ENCODE data around the gene RNASEH1. TPM values are rescaled to one million over a fixed set of nuclear protein-coding genes. Genes with fewer than 3 reads are reported as not detected.

The RNASEH1 gene
- total RNA-seq, 4 donors from 2014 or later: 28.1 to 46.2 (median 34.0) TPM

GRCh38 chr2:3539836-3540235 lies 18.3 kb downstream of the RNASEH1 start:
- no peak overlapping the region for H3K4me3 ChIP-seq
- H3K27me3 ChIP-seq: no peaks in the 10 kb centered on the region
- H3K4me1 ChIP-seq: peaks cover 0 to 25% (median 6%) of the 10 kb centered on the region in 3 donors
- H3K36me3 ChIP-seq: peaks cover 0 to 58% of the 10 kb centered on the region in 2 donors
- no peaks in the 10 kb centered on the region for H3K9me3 ChIP-seq
- H3K27ac ChIP-seq: no peak overlapping the region
- no peak for ATAC-seq
- TF ChIP-seq POLR2AphosphoS5 (IDR thresholded peaks at IDR 0.05) (no peak), POLR2A (IDR thresholded peaks at IDR 0.05) (no peak), CTCF (IDR thresholded peaks at IDR 0.05) (no peak), EP300 (IDR thresholded peaks at IDR 0.05) (no peak)
- WGBS, 2 donors (ENCODE audit: low coverage in 1 of 2): 74 to 85% methylated on average over 2 to 6 of the region's 9 CpGs

- Histone ChIP-seq H3K4me3 (peak overlapping the region; percentile 22 to 46), H3K36me3 (peaks cover 0 to 44% of the 10 kb centered on the region in 2 donors), H3K27me3 (no peaks in the 10 kb centered on the region), H3K4me1 (peaks cover 0 to 50% (median 6%) of the 10 kb centered on the region in 3 donors), H3K9me3 (no peaks in the 10 kb centered on the region), H3K27ac (peak overlapping the region; percentile 78 to 94 (median 92))
- peak; percentile 54 for ATAC-seq
- WGBS, 2 donors (ENCODE audit: low coverage in 1 of 2): 67 to 75% methylated on average over 4 to 9 of the region's 16 CpGs
- TF ChIP-seq POLR2A (IDR thresholded peaks at IDR 0.05) (no peak), EP300 (IDR thresholded peaks at IDR 0.05) (no peak), POLR2AphosphoS5 (IDR thresholded peaks at IDR 0.05) (no peak), CTCF (IDR thresholded peaks at IDR 0.05) (peak in 3 of 4 experiments; percentile 52 to 65 (median 56))
Measured at GRCh38 chr2:3536682-3537632, 21.2 kb downstream of the RNASEH1 start.

GRCh38 chr2:3535794-3536681 lies 22.1 kb downstream of the RNASEH1 start:
- peak in 2 of 4 experiments; percentile 27 to 38 for TF ChIP-seq CTCF (IDR thresholded peaks at IDR 0.05)
- no peak for TF ChIP-seq POLR2AphosphoS5 (IDR thresholded peaks at IDR 0.05)
- peak in 1 of 2 donors; percentile 21 for TF ChIP-seq POLR2A (IDR thresholded peaks at IDR 0.05)
- Histone ChIP-seq H3K27me3 (no peaks in the 10 kb centered on the region), H3K36me3 (peaks cover 0 to 44% of the 10 kb centered on the region in 2 donors), H3K4me3 (peak overlapping the region; percentile 22 to 46), H3K27ac (peak overlapping the region; percentile 78 to 94 (median 92)), H3K4me1 (peaks cover 0 to 50% (median 6%) of the 10 kb centered on the region in 3 donors), H3K9me3 (no peaks in the 10 kb centered on the region)
- peak; percentile 86 for ATAC-seq
- WGBS, 2 donors (ENCODE audit: low coverage in 1 of 2): 6 to 17% methylated on average over 16 to 19 of the region's 24 CpGs

GRCh38 chr2:3535467-3535793 lies 22.7 kb downstream of the RNASEH1 start:
- WGBS, 2 donors (ENCODE audit: low coverage in 1 of 2): 17 to 32% methylated on average over 4 to 5 of the region's 5 CpGs
- no peak for TF ChIP-seq POLR2A (IDR thresholded peaks at IDR 0.05)
- no peak for TF ChIP-seq EP300 (IDR thresholded peaks at IDR 0.05)
- no peak for TF ChIP-seq POLR2AphosphoS5 (IDR thresholded peaks at IDR 0.05)
- no peak for TF ChIP-seq CTCF (IDR thresholded peaks at IDR 0.05)
- peak overlapping the region in 1 of 2 donors; percentile 46 for H3K4me3 ChIP-seq
- H3K4me1 ChIP-seq: peaks cover 0 to 50% (median 6%) of the 10 kb centered on the region in 3 donors
- H3K27me3 ChIP-seq: no peaks in the 10 kb centered on the region
- peaks cover 0 to 39% of the 10 kb centered on the region in 2 donors for H3K36me3 ChIP-seq
- H3K27ac ChIP-seq: peak overlapping the region; percentile 78 to 94 (median 92)
- H3K9me3 ChIP-seq: no peaks in the 10 kb centered on the region
- ATAC-seq: no peak
